OCI-M2 (cell line): ENCODE data around the gene PTPRJ.
"Not testable (repeated sequence)": the region's sequence is repeated elsewhere in the genome, so short reads cannot be mapped to it uniquely, and the experiment has no call there.

Experiments
- DNase-seq: peaks from one replicate; lab custom pipeline; 2025; ENCODE audit not compliant: unreplicated experiment; lab: John Stamatoyannopoulos, UW

PTPRJ gene

GRCh38 chr11:48108231-48109045 is 128.1 kb downstream of the PTPRJ start:
- no peak for DNase-seq

GRCh38 chr11:48109046-48109666 is 128.8 kb downstream of the PTPRJ start:
- no peak for DNase-seq

- no peak for DNase-seq
These were observed 130.1 kb downstream of the PTPRJ start for GRCh38 chr11:48110509-48110766.

- DNase-seq: no peak
These were observed 131.5 kb downstream of the PTPRJ start for GRCh38 chr11:48111891-48112290.

- no peak for DNase-seq
These were observed 134.4 kb downstream of the PTPRJ start for GRCh38 chr11:48114740-48115139.

- DNase-seq: no peak
These were observed 136.3 kb downstream of the PTPRJ start for GRCh38 chr11:48116437-48117228.

GRCh38 chr11:48122246-48122645 is 141.9 kb downstream of the PTPRJ start:
- DNase-seq: no peak

GRCh38 chr11:48122656-48123055 is 142.3 kb downstream of the PTPRJ start:
- DNase-seq: no peak

- no peak for DNase-seq
These were observed 143.0 kb downstream of the PTPRJ start for GRCh38 chr11:48123254-48123875.

- DNase-seq: no peak
These were observed 143.8 kb downstream of the PTPRJ start for GRCh38 chr11:48123934-48124755.

- DNase-seq: no peak
These were observed 144.5 kb downstream of the PTPRJ start for GRCh38 chr11:48124880-48125279.

GRCh38 chr11:48125866-48126265 is 145.5 kb downstream of the PTPRJ start:
- DNase-seq: no peak

GRCh38 chr11:48127521-48128183 is 147.3 kb downstream of the PTPRJ start:
- no peak for DNase-seq

GRCh38 chr11:48129697-48130395 is 149.5 kb downstream of the PTPRJ start:
- DNase-seq: no peak

- DNase-seq: no peak
These were observed 154.0 kb downstream of the PTPRJ start for GRCh38 chr11:48134221-48134922.

- no peak for DNase-seq
These were observed 157.9 kb downstream of the PTPRJ start for GRCh38 chr11:48138222-48138621.

- DNase-seq: not testable (repeated sequence)
These were observed 159.5 kb downstream of the PTPRJ start for GRCh38 chr11:48139896-48140295.

- DNase-seq: no peak
These were observed 161.2 kb downstream of the PTPRJ start for GRCh38 chr11:48141475-48142122.
